ENCODE measurements around the gene NIT1. TPM values are rescaled to one million over a fixed set of nuclear protein-coding genes. Genes with fewer than 3 reads are reported as not detected.

The NIT1 gene
- total RNA-seq, 1 experiment from 2014 or later: 26.8 TPM

DNA sequence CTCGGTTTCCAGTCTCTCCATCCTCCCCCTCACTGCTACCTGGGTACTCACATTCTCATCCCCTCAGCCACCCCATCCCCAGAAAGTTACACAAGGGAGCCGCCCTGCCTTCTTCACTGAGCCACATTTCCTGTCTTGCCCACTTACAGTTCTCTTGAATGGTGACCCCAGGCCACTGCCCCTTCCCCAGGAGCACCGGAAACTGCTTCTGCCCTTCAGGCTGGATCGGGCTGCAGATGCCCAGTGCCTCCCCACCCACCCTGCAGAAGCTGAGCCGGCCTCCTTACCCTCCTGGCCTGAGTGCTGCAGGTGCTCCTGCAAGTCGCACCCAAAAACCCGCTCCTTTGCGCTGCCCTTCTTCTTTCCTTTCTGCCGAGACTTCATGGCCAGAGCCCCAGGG, 48.7 kb upstream of the NIT1 start:
- no peak for DNase-seq
- CTCF ChIA-PET: interaction anchor here (0.9 kb wide), 1 partner anchor 72 kb away, joined by 3 read pairs; no protein-coding TSS in a partner anchor
- no peak overlapping the region for H3K27ac ChIP-seq

DNA sequence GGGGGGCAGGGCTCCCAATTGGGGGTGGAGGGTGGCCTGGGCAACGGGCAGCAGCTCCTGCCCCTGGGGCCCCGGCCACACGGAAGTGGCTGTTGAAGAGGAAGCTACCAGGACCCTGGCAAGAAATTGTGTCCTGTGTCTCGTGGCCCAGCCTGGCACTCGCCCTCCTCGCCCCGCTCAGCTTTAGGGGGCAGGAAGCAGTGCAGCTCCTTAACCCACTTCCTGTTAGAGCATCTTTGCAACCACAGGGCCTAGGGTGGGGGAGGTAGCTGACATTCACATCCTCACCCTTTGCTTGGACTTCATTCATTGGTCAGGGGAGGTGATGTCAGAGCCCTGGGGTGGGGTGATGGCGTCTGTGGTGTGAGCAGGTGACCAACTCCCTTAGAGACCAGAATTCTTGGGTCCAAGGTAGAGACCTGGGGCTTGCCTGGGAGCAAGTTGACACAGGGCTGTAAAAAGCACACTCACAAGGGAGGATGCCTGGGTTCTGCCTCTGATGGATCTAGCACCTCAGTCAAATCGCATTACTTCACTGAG, 48.1 kb upstream of the NIT1 start, which contains the start of gene ARHGAP30:
TSS of gene ARHGAP30 (minus strand) at position 161 of the 540 bp plus-strand sequence. CDS start 267 bp downstream, outside the sequence.
- Histone ChIP-seq H2AFZ (no peak within 1 kb of the TSS), H3K79me2 (ENCODE audit: low read depth) (no peaks in the 10 kb centered on the region), H4K20me1 (ENCODE audit: insufficient read depth) (no peaks in the 10 kb centered on the region), H3K27ac (no peak within 1 kb of the TSS), H3K4me3 (no peak within 1 kb of the TSS), H3F3A (ENCODE audit: insufficient read depth, low read depth) (no peaks in the 10 kb centered on the region; the same call in none of the 2 replicates), H3K4me1 (replicated peaks; ENCODE audit: insufficient read depth) (no peaks in the 10 kb centered on the region), H3K9me2 (ENCODE audit: insufficient read depth) (no peaks in the 10 kb centered on the region), H3K27me3 (ENCODE audit: insufficient read depth, low read depth) (no peaks in the 10 kb centered on the region), H3K36me3 (ENCODE audit: low read depth) (no peaks in the 10 kb centered on the region), H3K4me2 (no peak within 1 kb of the TSS), H3K9me3 (ENCODE audit: insufficient read depth, low read depth) (no peaks in the 10 kb centered on the region)
- no peak for DNase-seq
- BruUV-seq (replicated peaks): no TSS peak
- CTCF ChIA-PET: no interaction called here
- TF ChIP-seq, protein P1, sequence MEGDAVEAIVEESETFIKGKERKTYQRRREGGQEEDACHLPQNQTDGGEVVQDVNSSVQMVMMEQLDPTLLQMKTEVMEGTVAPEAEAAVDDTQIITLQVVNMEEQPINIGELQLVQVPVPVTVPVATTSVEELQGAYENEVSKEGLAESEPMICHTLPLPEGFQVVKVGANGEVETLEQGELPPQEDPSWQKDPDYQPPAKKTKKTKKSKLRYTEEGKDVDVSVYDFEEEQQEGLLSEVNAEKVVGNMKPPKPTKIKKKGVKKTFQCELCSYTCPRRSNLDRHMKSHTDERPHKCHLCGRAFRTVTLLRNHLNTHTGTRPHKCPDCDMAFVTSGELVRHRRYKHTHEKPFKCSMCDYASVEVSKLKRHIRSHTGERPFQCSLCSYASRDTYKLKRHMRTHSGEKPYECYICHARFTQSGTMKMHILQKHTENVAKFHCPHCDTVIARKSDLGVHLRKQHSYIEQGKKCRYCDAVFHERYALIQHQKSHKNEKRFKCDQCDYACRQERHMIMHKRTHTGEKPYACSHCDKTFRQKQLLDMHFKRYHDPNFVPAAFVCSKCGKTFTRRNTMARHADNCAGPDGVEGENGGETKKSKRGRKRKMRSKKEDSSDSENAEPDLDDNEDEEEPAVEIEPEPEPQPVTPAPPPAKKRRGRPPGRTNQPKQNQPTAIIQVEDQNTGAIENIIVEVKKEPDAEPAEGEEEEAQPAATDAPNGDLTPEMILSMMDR (conservative IDR thresholded peaks at IDR 0.05): no peak
- TF ChIP-seq EZH2 (IDR thresholded peaks at IDR 0.05; ENCODE audit: low read depth): no peak
- intact Hi-C loops (cut with micrococcal nuclease; ENCODE audit: unreplicated experiment): no loop called here
- POLR2A ChIA-PET (ENCODE audit: unreplicated experiment): no interaction called here

More for the DNA sequence above, 48.7 kb upstream of the NIT1 start:
- no peaks in the 10 kb centered on the region for H3K79me2 ChIP-seq (ENCODE audit: low read depth)
- no peaks in the 10 kb centered on the region for H3K36me3 ChIP-seq (ENCODE audit: low read depth)
- no peaks in the 10 kb centered on the region for H3K27me3 ChIP-seq (ENCODE audit: insufficient read depth, low read depth)
- POLR2A ChIA-PET (ENCODE audit: unreplicated experiment): no interaction called here
- H3K9me3 ChIP-seq (ENCODE audit: insufficient read depth, low read depth): no peaks in the 10 kb centered on the region
- H3F3A ChIP-seq (ENCODE audit: insufficient read depth, low read depth): no peaks in the 10 kb centered on the region; the same call in none of the 2 replicates
- H3K4me3 ChIP-seq: no peak overlapping the region
- no peaks in the 10 kb centered on the region for H3K9me2 ChIP-seq (ENCODE audit: insufficient read depth)
- H3K4me2 ChIP-seq: no peak overlapping the region
- no peaks in the 10 kb centered on the region for H4K20me1 ChIP-seq (ENCODE audit: insufficient read depth)
- no TSS peak for BruUV-seq (replicated peaks)
- no peak overlapping the region for H2AFZ ChIP-seq
- TF ChIP-seq, protein P1 (conservative IDR thresholded peaks at IDR 0.05): no peak
- TF ChIP-seq EZH2 (IDR thresholded peaks at IDR 0.05; ENCODE audit: low read depth): no peak
- intact Hi-C loops (cut with micrococcal nuclease; ENCODE audit: unreplicated experiment): no loop called here
- H3K4me1 ChIP-seq (replicated peaks; ENCODE audit: insufficient read depth): no peaks in the 10 kb centered on the region

GRCh38 chr1:161070761-161071160, 47.1 kb upstream of the NIT1 start:
- no peaks in the 10 kb centered on the region for H3K27me3 ChIP-seq (ENCODE audit: insufficient read depth, low read depth)
- no peaks in the 10 kb centered on the region; the same call in none of the 2 replicates for H3F3A ChIP-seq (ENCODE audit: insufficient read depth, low read depth)
- H3K9me2 ChIP-seq (ENCODE audit: insufficient read depth): no peaks in the 10 kb centered on the region
- TF ChIP-seq, protein P1 (conservative IDR thresholded peaks at IDR 0.05): no peak
- TF ChIP-seq EZH2 (IDR thresholded peaks at IDR 0.05; ENCODE audit: low read depth): no peak
- no peak overlapping the region for H2AFZ ChIP-seq
- no peaks in the 10 kb centered on the region for H3K36me3 ChIP-seq (ENCODE audit: low read depth)
- POLR2A ChIA-PET (ENCODE audit: unreplicated experiment): interaction anchor here (0.5 kb wide), 1 partner anchor 13 kb away, joined by 6 read pairs; no protein-coding TSS in a partner anchor
- no TSS peak for BruUV-seq (replicated peaks)
- no peaks in the 10 kb centered on the region for H3K79me2 ChIP-seq (ENCODE audit: low read depth)
- no peaks in the 10 kb centered on the region for H3K4me1 ChIP-seq (replicated peaks; ENCODE audit: insufficient read depth)
- H3K4me2 ChIP-seq: no peak overlapping the region
- no peak overlapping the region for H3K4me3 ChIP-seq
- H3K27ac ChIP-seq: no peak overlapping the region
- CTCF ChIA-PET: no interaction called here
- intact Hi-C loops (cut with micrococcal nuclease; ENCODE audit: unreplicated experiment): no loop called here
- DNase-seq: no peak
- H3K9me3 ChIP-seq (ENCODE audit: insufficient read depth, low read depth): no peaks in the 10 kb centered on the region
- H4K20me1 ChIP-seq (ENCODE audit: insufficient read depth): no peaks in the 10 kb centered on the region

All from PC-9 (cell line).